ENCODE results near the gene SELENOI.
A peak's percentile ranks its signal among the peaks of the same experiment; 100 is the strongest.
"Not testable (repeated sequence)": the region's sequence is repeated elsewhere in the genome, so short reads cannot be mapped to it uniquely, and the experiment has no call there.

SELENOI gene

GRCh38 chr2:26314243-26314642 is 31.7 kb upstream of the SELENOI start:
- in situ Hi-C loops (cut with HindIII; ENCODE audit: low pct_unique_long_range_greater_than_20kb, low sequenced_read_pairs) = no loop called here
- no peak for DNase-seq (ENCODE audit: low read depth in 1 of 2, low spot score in 1 of 2)
- TF ChIP-seq JUND (IDR thresholded peaks at IDR 0.05; ENCODE audit: low read depth) = no peak

DNA sequence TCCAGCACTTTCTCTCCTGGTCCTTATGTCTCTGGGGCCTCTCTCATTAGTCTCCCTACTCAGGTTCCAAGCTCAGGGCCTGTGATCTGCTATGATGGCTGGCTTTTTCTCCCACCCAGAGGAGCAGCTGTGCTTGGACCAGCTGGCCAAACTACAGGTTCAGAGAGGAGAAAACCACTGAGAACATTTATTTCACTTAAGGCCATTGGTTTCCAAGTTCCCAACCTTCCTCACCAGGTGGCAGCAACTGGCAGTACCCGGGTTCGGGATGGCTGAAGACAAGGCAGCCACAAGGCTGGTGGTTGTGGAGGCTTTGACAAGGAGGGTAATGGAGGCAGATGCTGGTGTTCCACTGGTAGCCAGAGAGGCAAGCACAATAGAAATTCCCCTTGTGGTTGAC is 29.9 kb upstream of the SELENOI start:
- no peak for TF ChIP-seq JUND (IDR thresholded peaks at IDR 0.05; ENCODE audit: low read depth)
- DNase-seq (ENCODE audit: low read depth in 1 of 2, low spot score in 1 of 2) = peak in 1 of 2 experiments; percentile 55
- in situ Hi-C loops (cut with HindIII; ENCODE audit: low pct_unique_long_range_greater_than_20kb, low sequenced_read_pairs) = no loop called here

GRCh38 chr2:26316845-26317244 is 29.1 kb upstream of the SELENOI start:
- in situ Hi-C loops (cut with HindIII; ENCODE audit: low pct_unique_long_range_greater_than_20kb, low sequenced_read_pairs) = no loop called here
- DNase-seq (ENCODE audit: low read depth in 1 of 2, low spot score in 1 of 2) = no peak
- no peak for TF ChIP-seq JUND (IDR thresholded peaks at IDR 0.05; ENCODE audit: low read depth)

DNA sequence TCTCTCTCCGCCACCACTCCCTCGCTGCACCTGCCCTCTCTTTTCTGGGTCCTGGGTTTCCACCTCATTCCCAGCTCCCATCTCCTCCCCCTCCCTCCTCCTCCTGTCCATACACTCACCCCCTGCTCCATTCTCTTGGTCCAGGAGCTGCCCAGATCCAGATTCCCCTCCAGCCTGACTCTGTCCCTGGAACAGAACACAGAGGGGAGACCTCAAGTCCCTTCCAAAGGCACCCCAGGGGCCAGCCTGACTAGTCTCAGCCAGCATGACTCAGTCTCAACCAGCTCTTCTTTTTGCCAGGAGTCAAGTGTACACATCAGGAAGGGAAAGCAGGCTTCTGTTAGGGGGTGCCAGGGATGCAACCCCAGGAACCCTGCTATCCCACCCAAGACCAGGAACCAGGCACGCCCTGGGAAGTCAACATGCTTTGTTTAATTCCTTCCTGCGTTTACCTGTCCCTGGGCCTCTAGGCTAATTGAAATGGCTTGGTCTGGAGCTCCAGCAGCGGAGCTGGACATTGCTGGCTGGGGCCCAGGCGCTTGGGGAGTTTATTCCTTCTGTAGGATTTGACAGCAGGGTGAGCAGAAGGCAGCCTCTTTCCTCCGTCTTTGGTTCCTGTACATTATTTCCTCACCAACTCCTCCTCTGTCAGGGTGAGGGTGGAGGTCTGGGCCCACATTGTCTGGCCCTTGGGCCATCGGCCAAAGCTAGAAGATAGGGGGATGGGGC is 28.4 kb upstream of the SELENOI start:
- TF ChIP-seq JUND (IDR thresholded peaks at IDR 0.05; ENCODE audit: low read depth) = no peak
- in situ Hi-C loops (cut with HindIII; ENCODE audit: low pct_unique_long_range_greater_than_20kb, low sequenced_read_pairs) = no loop called here
- no peak for DNase-seq (ENCODE audit: low read depth in 1 of 2, low spot score in 1 of 2)

GRCh38 chr2:26318950-26319349 is 27.0 kb upstream of the SELENOI start:
- in situ Hi-C loops (cut with HindIII; ENCODE audit: low pct_unique_long_range_greater_than_20kb, low sequenced_read_pairs) = no loop called here
- DNase-seq (ENCODE audit: low read depth in 1 of 2, low spot score in 1 of 2) = no peak
- no peak for TF ChIP-seq JUND (IDR thresholded peaks at IDR 0.05; ENCODE audit: low read depth)

DNA sequence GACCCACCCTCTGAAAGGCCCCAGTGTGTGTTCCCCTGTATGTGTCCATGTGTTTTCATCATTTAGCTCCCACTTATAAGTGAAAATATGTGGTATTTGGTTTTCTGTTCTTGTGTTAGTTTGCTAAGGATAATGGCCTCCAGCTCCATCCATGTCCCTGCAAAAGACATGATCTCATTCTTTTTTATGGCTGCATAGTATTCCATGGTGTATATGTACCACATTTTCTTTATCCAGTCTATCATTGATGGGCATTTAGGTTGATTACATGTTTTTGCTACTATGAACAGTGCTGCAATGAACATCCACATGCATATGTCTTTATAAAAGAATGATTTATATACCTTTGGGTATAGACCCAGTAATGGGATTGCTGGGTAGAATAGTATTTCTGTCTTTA is 21.5 kb upstream of the SELENOI start:
- DNase-seq (ENCODE audit: low read depth in 1 of 2, low spot score in 1 of 2); in situ Hi-C loops (cut with HindIII; ENCODE audit: low pct_unique_long_range_greater_than_20kb, low sequenced_read_pairs): not testable (repeated sequence)

DNA sequence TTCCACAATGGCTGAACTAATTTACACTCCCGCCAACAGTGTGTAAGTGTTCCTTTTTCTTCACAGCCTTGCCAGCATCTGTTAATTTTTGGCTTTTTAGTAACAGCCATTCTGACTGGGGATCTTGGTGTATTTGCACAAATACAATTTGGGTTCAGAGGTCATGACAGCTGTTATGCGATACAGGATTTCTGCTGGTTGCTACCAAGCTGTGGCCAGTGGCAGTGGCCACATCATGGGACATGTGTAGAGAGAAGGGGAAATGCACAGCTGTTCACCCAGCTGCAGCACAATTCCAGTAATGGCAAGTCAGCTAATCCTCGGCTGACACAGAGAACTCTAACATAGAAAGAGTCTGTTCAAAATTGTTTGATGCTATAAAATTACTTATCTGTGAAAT is 21.0 kb upstream of the SELENOI start:
- no peak for TF ChIP-seq JUND (IDR thresholded peaks at IDR 0.05; ENCODE audit: low read depth)
- no peak for DNase-seq (ENCODE audit: low read depth in 1 of 2, low spot score in 1 of 2)
- in situ Hi-C loops (cut with HindIII; ENCODE audit: low pct_unique_long_range_greater_than_20kb, low sequenced_read_pairs) = no loop called here

DNA sequence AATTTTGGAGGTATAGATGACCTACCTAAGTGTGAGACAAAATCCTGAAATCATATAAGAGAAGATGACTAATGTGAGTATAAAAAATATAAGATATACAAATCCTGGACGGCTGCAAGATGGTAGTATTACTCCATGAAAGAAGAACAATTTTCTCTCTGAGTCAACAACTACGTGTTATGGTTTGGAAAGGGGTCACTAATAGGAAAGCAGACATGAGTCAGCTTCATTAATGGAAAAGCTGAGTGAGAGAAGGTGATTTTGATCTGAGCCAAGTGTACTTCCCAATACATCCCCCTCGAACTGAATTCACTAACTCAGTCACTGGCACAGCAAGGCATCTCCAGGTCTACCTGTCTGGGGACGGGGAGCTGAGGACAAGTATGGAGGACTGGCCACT is 20.1 kb upstream of the SELENOI start:
- in situ Hi-C loops (cut with HindIII; ENCODE audit: low pct_unique_long_range_greater_than_20kb, low sequenced_read_pairs) = no loop called here
- TF ChIP-seq JUND (IDR thresholded peaks at IDR 0.05; ENCODE audit: low read depth) = no peak

GRCh38 chr2:26326514-26326913 is 19.4 kb upstream of the SELENOI start:
- no peak for DNase-seq (ENCODE audit: low read depth in 1 of 2, low spot score in 1 of 2)
- in situ Hi-C loops (cut with HindIII; ENCODE audit: low pct_unique_long_range_greater_than_20kb, low sequenced_read_pairs) = no loop called here

More for the DNA sequence above, 20.1 kb upstream of the SELENOI start:
- no peak for DNase-seq (ENCODE audit: low read depth in 1 of 2, low spot score in 1 of 2)

DNA sequence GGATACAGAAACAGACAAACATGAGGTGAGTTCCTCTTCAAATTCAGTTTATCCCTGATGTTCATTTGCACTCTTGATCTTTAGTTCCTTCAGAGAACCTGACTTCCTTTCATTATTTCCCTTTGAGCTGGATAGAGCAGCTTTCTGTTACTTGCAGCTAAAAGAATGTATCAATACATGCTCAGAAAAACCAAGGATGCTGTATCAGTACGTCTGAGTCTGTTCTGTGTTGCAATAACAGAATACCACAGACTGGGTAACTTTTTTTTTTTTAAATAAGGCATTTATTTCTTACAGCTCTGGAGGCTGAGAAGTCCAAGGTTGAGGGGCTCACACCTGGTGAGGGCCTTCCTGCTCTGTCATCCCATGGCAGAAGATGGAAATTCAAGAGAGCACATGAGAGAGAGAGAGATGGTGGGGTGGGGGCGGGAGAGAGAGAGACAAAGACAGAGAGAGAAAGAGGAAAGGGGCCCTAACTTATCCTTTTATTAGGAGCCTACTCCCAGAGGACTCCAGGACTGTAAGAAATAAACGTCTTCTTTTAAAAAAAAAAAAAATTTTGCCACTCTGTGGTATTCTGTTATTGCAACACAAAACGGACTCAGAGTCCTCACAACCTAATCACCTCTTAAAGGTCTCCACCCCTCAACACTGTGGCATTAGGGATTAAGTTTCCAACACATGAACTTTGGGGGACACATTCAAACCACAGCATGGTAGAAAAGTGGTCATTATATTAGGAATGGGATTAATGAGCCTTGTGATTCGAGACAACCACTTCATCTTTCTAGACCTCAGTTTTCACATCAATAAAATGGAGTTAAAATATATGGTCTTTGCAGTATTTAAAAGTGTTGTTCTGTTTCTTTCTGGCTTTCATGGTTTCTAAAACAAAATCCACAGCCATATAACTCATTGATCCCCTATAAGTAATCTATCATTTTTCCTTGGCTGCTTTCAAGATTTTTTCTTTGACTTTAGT is 18.4 kb upstream of the SELENOI start:
- DNase-seq (ENCODE audit: low read depth in 1 of 2, low spot score in 1 of 2) = no peak
- in situ Hi-C loops (cut with HindIII; ENCODE audit: low pct_unique_long_range_greater_than_20kb, low sequenced_read_pairs) = no loop called here
- no peak for TF ChIP-seq JUND (IDR thresholded peaks at IDR 0.05; ENCODE audit: low read depth)

More at GRCh38 chr2:26326514-26326913, 19.4 kb upstream of the SELENOI start:
- TF ChIP-seq JUND (IDR thresholded peaks at IDR 0.05; ENCODE audit: low read depth) = no peak

DNA sequence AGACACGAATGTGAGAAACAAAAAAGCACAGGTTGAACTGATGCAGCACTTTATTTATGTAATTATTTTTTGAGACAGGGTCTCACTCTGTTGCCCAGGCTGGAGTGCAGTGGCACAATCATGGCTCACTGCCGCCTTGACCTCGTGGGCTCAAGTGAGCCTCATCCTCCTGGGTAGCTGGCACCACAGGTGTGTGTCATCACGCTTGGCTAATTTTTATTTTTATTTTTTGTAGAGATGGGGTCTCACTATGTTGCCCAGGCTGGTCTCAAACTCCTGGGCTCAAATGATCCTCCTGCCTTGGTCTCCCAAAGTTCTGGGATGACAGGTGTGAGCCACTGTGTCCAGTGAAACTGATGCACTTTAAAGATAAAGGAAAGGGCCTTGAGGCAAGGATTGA is 16.9 kb upstream of the SELENOI start:
- in situ Hi-C loops (cut with HindIII; ENCODE audit: low pct_unique_long_range_greater_than_20kb, low sequenced_read_pairs); DNase-seq (ENCODE audit: low read depth in 1 of 2, low spot score in 1 of 2): not testable (repeated sequence)

- no peak for TF ChIP-seq JUND (IDR thresholded peaks at IDR 0.05; ENCODE audit: low read depth)
- in situ Hi-C loops (cut with HindIII; ENCODE audit: low pct_unique_long_range_greater_than_20kb, low sequenced_read_pairs) = no loop called here
- peak; percentile 38 to 76 for DNase-seq (ENCODE audit: low read depth in 1 of 2, low spot score in 1 of 2)
These were observed 15.8 kb upstream of the SELENOI start for GRCh38 chr2:26330114-26330549.

- in situ Hi-C loops (cut with HindIII; ENCODE audit: low pct_unique_long_range_greater_than_20kb, low sequenced_read_pairs) = no loop called here
- no peak for DNase-seq (ENCODE audit: low read depth in 1 of 2, low spot score in 1 of 2)
- TF ChIP-seq JUND (IDR thresholded peaks at IDR 0.05; ENCODE audit: low read depth) = no peak
These were observed 15.3 kb upstream of the SELENOI start for GRCh38 chr2:26330604-26331003.

- DNase-seq (ENCODE audit: low read depth in 1 of 2, low spot score in 1 of 2); in situ Hi-C loops (cut with HindIII; ENCODE audit: low pct_unique_long_range_greater_than_20kb, low sequenced_read_pairs): not testable (repeated sequence)
These were observed 14.6 kb upstream of the SELENOI start for GRCh38 chr2:26331321-26331720.
